ENCODE data around the gene MICALL2. TPM values are rescaled to one million over a fixed set of nuclear protein-coding genes. Genes with fewer than 3 reads are reported as not detected.

The MICALL2 gene
- total and polyA plus RNA-seq, 2 donors (not counting 1 experiment from before 2014, with no cell fraction given), result 11.7 to 60.1 TPM

DNA sequence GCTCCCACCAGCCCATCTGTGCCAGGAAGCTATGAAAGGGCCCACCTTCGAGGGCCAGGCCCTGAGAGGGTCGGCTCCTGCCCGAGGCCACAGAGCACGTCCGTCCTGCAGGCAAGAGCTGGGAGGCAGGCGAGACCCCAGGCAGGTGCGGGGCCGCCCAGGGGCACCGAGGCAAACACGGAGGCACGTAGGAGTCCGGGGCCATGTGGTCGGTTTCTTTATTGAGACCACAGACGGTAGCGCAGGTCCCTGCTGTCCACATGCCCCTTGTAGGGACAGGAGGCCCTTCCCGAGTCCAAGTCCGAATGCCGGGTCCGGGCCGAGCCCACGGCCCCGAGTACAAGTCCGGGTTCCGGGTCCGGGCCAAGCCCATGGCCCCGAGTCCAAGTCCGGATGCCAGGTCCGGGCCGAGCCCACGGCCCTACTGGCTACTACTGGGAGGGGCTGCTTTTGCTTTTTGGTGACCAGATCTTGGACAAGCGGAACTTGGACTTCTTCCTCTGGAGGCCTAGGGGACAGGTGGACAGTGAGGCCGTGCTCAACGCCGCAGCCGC is 25.0 kb downstream of the MICALL2 start:
- TF ChIP-seq EZH2 (IDR thresholded peaks at IDR 0.05; ENCODE audit: low read length, missing control alignments), result no peak
- TF ChIP-seq, protein P1, sequence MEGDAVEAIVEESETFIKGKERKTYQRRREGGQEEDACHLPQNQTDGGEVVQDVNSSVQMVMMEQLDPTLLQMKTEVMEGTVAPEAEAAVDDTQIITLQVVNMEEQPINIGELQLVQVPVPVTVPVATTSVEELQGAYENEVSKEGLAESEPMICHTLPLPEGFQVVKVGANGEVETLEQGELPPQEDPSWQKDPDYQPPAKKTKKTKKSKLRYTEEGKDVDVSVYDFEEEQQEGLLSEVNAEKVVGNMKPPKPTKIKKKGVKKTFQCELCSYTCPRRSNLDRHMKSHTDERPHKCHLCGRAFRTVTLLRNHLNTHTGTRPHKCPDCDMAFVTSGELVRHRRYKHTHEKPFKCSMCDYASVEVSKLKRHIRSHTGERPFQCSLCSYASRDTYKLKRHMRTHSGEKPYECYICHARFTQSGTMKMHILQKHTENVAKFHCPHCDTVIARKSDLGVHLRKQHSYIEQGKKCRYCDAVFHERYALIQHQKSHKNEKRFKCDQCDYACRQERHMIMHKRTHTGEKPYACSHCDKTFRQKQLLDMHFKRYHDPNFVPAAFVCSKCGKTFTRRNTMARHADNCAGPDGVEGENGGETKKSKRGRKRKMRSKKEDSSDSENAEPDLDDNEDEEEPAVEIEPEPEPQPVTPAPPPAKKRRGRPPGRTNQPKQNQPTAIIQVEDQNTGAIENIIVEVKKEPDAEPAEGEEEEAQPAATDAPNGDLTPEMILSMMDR (conservative IDR thresholded peaks at IDR 0.05 in 1 of 2, IDR thresholded peaks at IDR 0.05 in 1 of 2; ENCODE audit: low read depth in 1 of 2, low read length in 2 of 2), result no peak
- no peak overlapping the region for H3K9ac ChIP-seq (ENCODE audit: insufficient read depth, low read length)
- H4K20me1 ChIP-seq (ENCODE audit: control insufficient read depth, extremely low read depth, insufficient read depth, low read length), result no peaks in the 10 kb centered on the region
- no peak overlapping the region for H3K27ac ChIP-seq (ENCODE audit: insufficient read depth, low read length)
- no peak overlapping the region for H3K4me3 ChIP-seq (replicated peaks in 1 of 4; ENCODE audit: control extremely low read depth in 1 of 4, insufficient read depth in 1 of 4, low read depth in 3 of 4, low read length in 4 of 4)
- no peak for DNase-seq (ENCODE audit: low read depth in 2 of 2)
- no peaks in the 10 kb centered on the region for H3K79me2 ChIP-seq (ENCODE audit: control insufficient read depth, insufficient read depth, low read length)
- no peaks in the 10 kb centered on the region for H3K4me1 ChIP-seq (ENCODE audit: control insufficient read depth, extremely low read depth, insufficient read depth, low read length)
- peaks cover 17% of the 10 kb centered on the region for H3K36me3 ChIP-seq (ENCODE audit: control insufficient read depth, insufficient read depth, low read length)
- no peak overlapping the region for H2AFZ ChIP-seq (ENCODE audit: low read length)
- no peaks in the 10 kb centered on the region for H3K9me3 ChIP-seq (ENCODE audit: control insufficient read depth, insufficient read depth, low read depth, low read length)
- no peak overlapping the region for H3K4me2 ChIP-seq (ENCODE audit: extremely low read depth, insufficient read depth, low read length)
- no peaks in the 10 kb centered on the region for H3K27me3 ChIP-seq (ENCODE audit: control insufficient read depth, insufficient read depth, low read length)

DNA sequence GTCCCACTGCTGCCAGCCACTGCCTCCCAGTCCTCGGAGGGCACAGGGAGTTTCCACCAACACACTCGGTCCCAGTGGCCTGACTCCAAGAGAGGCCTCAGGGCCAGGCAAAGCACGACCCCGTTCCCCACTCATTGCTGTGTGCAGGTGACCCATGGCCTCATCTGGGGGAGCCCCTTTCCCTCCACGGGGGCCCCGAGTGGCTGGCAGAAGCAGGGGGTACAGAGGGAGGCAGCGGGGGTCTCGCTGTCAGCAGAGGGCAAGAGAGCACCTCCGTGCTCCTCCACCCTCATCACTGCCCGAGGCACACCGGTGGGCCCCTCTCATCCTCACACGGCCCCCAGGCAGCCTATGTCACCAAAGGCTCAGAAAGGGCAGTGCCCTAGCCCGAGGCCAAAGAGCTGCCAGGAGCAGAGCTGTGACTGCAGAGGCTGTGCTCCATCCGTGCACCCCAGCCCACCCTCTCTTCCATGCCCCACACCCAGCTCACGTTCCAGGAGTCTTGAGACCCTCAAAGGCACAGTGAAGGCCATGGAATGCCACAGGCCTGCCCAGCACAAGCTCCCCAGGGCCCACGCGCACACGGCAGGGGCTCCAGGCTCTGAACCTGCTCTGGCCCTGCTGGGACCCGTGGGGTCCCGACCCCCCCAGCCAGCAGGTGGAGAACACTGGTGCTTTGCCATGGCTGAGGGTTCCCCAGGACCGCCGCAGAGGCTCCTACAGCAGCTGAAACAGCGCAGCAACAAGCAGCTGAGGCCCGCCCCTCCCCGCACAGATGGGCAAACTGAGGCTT is 25.9 kb downstream of the MICALL2 start:
- H3K9me3 ChIP-seq (ENCODE audit: control insufficient read depth, insufficient read depth, low read depth, low read length), result no peaks in the 10 kb centered on the region
- H3K36me3 ChIP-seq (ENCODE audit: control insufficient read depth, insufficient read depth, low read length), result peaks cover 14% of the 10 kb centered on the region
- H3K4me2 ChIP-seq (ENCODE audit: extremely low read depth, insufficient read depth, low read length), result no peak overlapping the region
- no peak overlapping the region for H3K4me3 ChIP-seq (replicated peaks in 1 of 4; ENCODE audit: control extremely low read depth in 1 of 4, insufficient read depth in 1 of 4, low read depth in 3 of 4, low read length in 4 of 4)
- no peaks in the 10 kb centered on the region for H3K27me3 ChIP-seq (ENCODE audit: control insufficient read depth, insufficient read depth, low read length)
- no peak overlapping the region for H2AFZ ChIP-seq (ENCODE audit: low read length)
- no peak overlapping the region for H3K9ac ChIP-seq (ENCODE audit: insufficient read depth, low read length)
- no peaks in the 10 kb centered on the region for H4K20me1 ChIP-seq (ENCODE audit: control insufficient read depth, extremely low read depth, insufficient read depth, low read length)
- no peaks in the 10 kb centered on the region for H3K4me1 ChIP-seq (ENCODE audit: control insufficient read depth, extremely low read depth, insufficient read depth, low read length)
- H3K27ac ChIP-seq (ENCODE audit: insufficient read depth, low read length), result no peak overlapping the region
- TF ChIP-seq EZH2 (IDR thresholded peaks at IDR 0.05; ENCODE audit: low read length, missing control alignments), result no peak
- TF ChIP-seq, protein P1 (conservative IDR thresholded peaks at IDR 0.05 in 1 of 2, IDR thresholded peaks at IDR 0.05 in 1 of 2; ENCODE audit: low read depth in 1 of 2, low read length in 2 of 2), result no peak
- no peak for DNase-seq (ENCODE audit: low read depth in 2 of 2)
- no peaks in the 10 kb centered on the region for H3K79me2 ChIP-seq (ENCODE audit: control insufficient read depth, insufficient read depth, low read length)

DNA sequence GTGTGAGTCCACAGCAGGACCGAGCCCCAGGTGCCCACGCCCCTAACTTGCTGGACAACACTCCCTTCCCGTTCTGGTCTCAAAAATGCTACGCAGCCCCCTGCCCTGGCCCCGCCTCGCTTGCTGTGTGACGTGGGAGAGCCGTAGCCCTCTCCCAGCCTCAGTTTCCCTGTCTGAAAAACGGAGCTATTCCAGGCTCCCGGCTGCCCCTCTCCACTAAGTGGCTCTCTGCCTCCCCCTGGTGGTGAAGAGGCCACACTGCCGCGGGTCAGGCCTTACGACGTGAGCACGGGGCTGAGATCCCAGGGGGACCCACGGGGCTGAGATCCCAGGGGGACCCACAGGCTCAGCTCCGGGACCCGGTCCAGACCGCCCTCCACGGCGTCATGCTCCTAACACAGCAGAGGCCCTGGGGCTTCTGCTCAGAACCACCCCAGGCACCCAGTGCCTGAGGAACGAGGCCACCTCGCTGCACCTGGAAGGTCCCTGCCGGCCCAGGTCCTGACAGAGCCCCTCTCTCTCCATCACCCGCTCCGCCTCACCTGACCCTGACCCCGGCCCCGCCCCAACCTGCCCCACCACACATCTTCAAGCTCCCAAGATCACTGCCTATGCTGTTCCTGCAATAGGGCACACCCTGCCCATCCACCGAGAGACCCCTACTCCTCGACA is 26.7 kb downstream of the MICALL2 start:
- Histone ChIP-seq H3K4me3 (replicated peaks in 1 of 4; ENCODE audit: control extremely low read depth in 1 of 4, insufficient read depth in 1 of 4, low read depth in 3 of 4, low read length in 4 of 4) (no peak overlapping the region), H3K27ac (ENCODE audit: insufficient read depth, low read length) (no peak overlapping the region), H3K4me1 (ENCODE audit: control insufficient read depth, extremely low read depth, insufficient read depth, low read length) (no peaks in the 10 kb centered on the region), H3K36me3 (ENCODE audit: control insufficient read depth, insufficient read depth, low read length) (peaks cover 10% of the 10 kb centered on the region), H3K4me2 (ENCODE audit: extremely low read depth, insufficient read depth, low read length) (no peak overlapping the region), H3K9me3 (ENCODE audit: control insufficient read depth, insufficient read depth, low read depth, low read length) (no peaks in the 10 kb centered on the region), H2AFZ (ENCODE audit: low read length) (no peak overlapping the region), H3K9ac (ENCODE audit: insufficient read depth, low read length) (no peak overlapping the region), H3K79me2 (ENCODE audit: control insufficient read depth, insufficient read depth, low read length) (no peaks in the 10 kb centered on the region), H4K20me1 (ENCODE audit: control insufficient read depth, extremely low read depth, insufficient read depth, low read length) (no peaks in the 10 kb centered on the region), H3K27me3 (ENCODE audit: control insufficient read depth, insufficient read depth, low read length) (no peaks in the 10 kb centered on the region)
- peak; percentile 16 to 46 for DNase-seq (ENCODE audit: low read depth in 2 of 2)
- no peak for TF ChIP-seq EZH2 (IDR thresholded peaks at IDR 0.05; ENCODE audit: low read length, missing control alignments)
- TF ChIP-seq, protein P1 (conservative IDR thresholded peaks at IDR 0.05 in 1 of 2, IDR thresholded peaks at IDR 0.05 in 1 of 2; ENCODE audit: low read depth in 1 of 2, low read length in 2 of 2), result peak; percentile 91 to 94

All from fibroblast of lung (primary cell).